HFF-Myc (cell line): Measurements from ENCODE around the gene PTPRK.

ENCODE experiments used
- DNase-seq: peaks from one replicate; pipeline ENCODE4 v3.0.0-alpha.2; 2011; ENCODE audit warnings: low read depth; ENCODE audit errors: extremely low read depth
- H3K4me3 ChIP-seq: replicated peaks from 2 replicates; pipeline ENCODE4 v1.5.1; 2011; ENCODE audit warnings: low read depth, mild to moderate bottlenecking, control low read depth, low read length
- CTCF ChIP-seq: IDR thresholded peaks from 2 replicates; pipeline ENCODE4 v1.5.1; 2012; ENCODE audit warnings: mild to moderate bottlenecking, low read depth, low read length, control low read depth; ENCODE audit errors: missing control alignments

Gene PTPRK

GRCh38 chr6:127956956-127957355, 563.4 kb downstream of the PTPRK start:
- DNase-seq = no peak
- no peak overlapping the region for H3K4me3 ChIP-seq
- TF ChIP-seq CTCF = no peak

GRCh38 chr6:127956260-127956888, 564.0 kb downstream of the PTPRK start:
- peak; percentile 21 for TF ChIP-seq CTCF
- no peak overlapping the region for H3K4me3 ChIP-seq
- peak; percentile 27 for DNase-seq

GRCh38 chr6:127954082-127954481, 566.3 kb downstream of the PTPRK start:
- no peak overlapping the region for H3K4me3 ChIP-seq
- no peak for TF ChIP-seq CTCF
- no peak for DNase-seq

GRCh38 chr6:127952831-127953230, 567.6 kb downstream of the PTPRK start:
- TF ChIP-seq CTCF = no peak
- DNase-seq = no peak
- H3K4me3 ChIP-seq = no peak overlapping the region

- no peak for TF ChIP-seq CTCF
- DNase-seq = no peak
- no peak overlapping the region for H3K4me3 ChIP-seq
Measured at GRCh38 chr6:127952176-127952575, 568.2 kb downstream of the PTPRK start.

- H3K4me3 ChIP-seq = no peak overlapping the region
- TF ChIP-seq CTCF = no peak
- DNase-seq = no peak
Measured at GRCh38 chr6:127951172-127951917, 569.1 kb downstream of the PTPRK start.
